Lung microvascular endothelial cell (primary cell): ENCODE results near the gene BMP8A. TPM values are rescaled to one million over a fixed set of nuclear protein-coding genes. Genes with fewer than 3 reads are reported as not detected.
"Not testable (repeated sequence)": the region's sequence is repeated elsewhere in the genome, so short reads cannot be mapped to it uniquely, and the experiment has no call there.

ENCODE experiments used
- DNase-seq, 2 donors: peaks; one replicate each; pipeline versions ENCODE4 v3.0.0 to v3.0.0-alpha.2; 2010; ENCODE audit warnings: low read depth in 2 of 2
- total RNA-seq: library from RNA; depleted of rRNA; stranded (reverse); fragments of >200 nt; gene quantifications from 2 replicates; pipeline ENCODE4 v1.2.1, GENCODE V29; 2014

BMP8A gene
- total RNA-seq, 1 donor from 2014 or later = 0.40 TPM

GRCh38 chr1:39483276-39483675 lies 8.2 kb upstream of the BMP8A start:
- no peak for DNase-seq

DNA sequence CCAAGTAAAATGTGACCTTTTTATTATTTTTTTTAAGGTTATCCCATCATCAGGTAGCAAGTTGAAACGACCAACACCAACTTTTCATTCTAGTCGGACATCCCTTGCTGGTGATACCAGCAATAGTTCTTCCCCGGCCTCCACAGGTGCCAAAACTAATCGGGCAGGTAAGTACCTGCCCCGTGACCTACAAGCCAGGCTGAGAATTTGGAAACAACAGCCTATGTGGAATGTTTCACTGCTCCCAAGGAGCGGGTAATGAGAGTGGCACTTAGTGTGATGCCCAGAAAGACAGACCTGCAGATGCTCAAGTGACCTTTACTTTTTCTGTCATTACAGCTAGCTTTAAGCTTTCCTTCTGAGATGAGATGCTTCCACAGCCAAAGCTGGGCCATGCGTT lies 6.9 kb upstream of the BMP8A start:
- no peak for DNase-seq

GRCh38 chr1:39485046-39485803 lies 6.2 kb upstream of the BMP8A start:
- DNase-seq = no peak

DNA sequence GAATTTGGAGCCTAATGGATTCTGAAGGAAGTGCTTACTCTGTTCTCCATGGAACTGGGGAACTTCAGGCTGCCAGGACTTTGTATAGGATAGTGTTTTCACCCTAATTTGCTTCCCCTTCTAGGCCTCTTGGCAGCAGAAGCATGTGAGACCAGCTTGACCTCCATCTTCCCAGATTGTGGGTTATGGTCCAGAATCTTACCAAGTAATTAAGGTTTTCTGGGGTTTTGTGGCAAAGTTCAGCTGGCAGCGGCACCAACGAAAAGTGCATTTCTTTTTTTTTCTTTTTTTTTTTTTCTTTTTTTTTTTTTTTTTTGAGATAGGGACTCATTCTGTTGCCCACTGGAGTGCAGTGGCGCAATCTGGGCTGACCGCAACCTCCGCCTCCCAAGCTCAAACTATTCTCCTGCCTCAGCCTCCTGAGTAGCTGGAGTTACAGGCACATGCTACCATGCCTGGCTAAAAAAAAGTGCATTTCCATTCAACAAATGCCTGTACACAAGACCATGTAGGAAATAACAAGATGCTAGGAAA lies 3.4 kb upstream of the BMP8A start:
- DNase-seq = no peak

DNA sequence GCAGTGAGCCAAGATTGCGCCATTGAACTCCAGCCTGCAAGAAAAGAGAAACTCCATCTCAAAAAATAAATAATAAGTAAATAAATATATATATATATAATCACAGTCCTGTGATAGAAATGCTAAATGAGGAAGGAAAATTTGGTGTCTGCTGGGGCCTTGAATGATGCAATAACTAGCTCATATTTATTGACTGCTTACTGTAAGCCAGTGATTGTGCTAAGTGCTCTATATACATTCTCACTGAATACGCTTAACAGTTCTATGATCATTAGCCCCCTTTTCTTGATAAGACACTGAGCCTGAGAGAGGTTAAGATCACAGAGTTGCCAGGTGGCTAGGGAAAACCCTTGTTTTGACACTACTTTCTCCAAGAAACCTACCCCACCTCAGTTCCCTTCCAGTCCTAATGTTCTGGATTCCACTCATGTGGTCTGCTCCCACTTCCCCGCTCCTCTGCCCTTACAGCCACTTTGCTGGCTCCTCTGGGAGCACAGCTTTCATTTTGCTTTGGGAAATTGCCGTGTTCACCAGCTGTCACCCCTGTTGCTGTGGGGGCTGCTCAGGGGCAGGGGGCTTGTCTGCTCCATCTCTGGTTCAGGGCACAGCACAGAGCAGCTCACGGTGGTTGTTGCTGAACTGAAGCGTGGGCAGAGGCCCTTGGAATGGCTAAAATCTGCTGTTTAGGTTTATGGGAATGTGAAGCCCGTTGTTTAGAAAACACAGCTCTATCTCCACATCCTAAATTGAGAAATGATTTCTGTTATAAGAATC lies 2.5 kb upstream of the BMP8A start:
- no peak for DNase-seq

GRCh38 chr1:39489567-39490239 lies 1.7 kb upstream of the BMP8A start:
- no peak for DNase-seq

DNA sequence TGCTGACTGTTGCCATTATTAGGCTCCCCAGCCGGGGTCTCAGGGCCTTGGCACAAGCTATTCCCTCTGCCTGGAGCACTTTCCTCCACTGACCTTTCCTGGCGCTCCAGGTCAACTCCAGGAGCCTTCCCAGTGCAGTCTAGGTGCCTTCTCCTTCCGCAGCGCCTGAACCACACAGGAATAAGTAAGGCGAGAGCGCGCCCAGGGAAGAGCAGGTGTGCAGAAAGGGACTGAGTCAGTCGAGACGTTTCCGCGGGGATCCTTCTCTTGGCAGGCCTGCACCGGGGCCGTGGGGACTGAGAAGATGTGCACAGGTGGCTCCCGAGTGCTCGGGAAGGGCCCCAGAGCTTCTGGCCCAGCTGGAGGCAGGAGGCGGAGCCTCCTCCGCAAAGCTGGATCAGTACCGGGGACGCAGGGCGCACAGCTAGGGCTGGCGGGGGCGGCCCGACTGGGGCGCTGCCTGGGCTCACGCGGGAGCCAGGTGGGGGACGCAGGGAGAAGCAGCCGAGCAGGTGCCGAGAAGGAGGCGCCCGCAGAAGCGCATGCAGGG lies 765 bp upstream of the BMP8A start:
- DNase-seq = no peak

- DNase-seq = not testable (repeated sequence)
Measured at GRCh38 chr1:39492118-39493042, 944 bp downstream of the BMP8A start.

GRCh38 chr1:39493043-39493810 lies 1.8 kb downstream of the BMP8A start:
- not testable (repeated sequence) for DNase-seq

DNA sequence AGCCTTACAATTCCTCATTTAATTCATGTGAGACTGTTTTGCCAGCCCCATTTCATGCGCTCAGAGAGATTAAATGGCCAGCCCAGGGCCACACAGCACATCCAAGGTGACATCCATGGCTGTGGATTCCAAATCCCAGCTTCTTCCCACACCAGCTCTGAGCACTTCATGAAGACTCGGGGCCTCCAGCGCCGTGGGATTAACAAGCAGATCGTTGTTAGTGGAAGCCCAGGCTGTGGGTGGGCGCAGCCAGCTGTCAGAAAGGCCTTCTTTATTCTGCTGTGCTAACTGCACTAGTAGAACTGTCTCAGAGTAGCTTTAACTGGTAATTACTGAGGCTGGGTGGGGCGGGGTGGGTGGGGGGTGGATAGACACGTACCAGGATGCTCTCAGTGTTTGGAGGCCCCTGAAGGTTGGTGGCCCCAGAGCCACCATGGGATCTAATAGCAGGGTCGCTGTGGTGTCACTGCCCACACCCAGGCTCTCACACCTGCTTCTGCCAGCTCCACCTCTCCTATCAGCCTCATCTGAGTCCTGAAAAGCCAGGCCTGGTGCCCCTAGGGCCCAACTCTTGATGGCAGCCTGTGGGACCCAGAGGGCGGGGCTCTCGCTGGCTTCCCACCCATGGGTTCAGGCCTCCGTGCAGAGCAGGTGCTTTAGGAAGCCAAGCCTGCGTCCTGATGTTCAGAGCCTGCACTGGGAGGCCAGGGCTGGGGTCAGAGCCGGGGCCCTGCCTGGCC lies 3.4 kb downstream of the BMP8A start:
- DNase-seq = no peak

- not testable (repeated sequence) for DNase-seq
Measured at GRCh38 chr1:39496520-39496919, 5.1 kb downstream of the BMP8A start.

GRCh38 chr1:39497585-39497984 lies 6.1 kb downstream of the BMP8A start:
- no peak for DNase-seq

GRCh38 chr1:39498096-39498710 lies 6.8 kb downstream of the BMP8A start:
- DNase-seq = not testable (repeated sequence)

GRCh38 chr1:39498821-39499220 lies 7.4 kb downstream of the BMP8A start:
- not testable (repeated sequence) for DNase-seq

GRCh38 chr1:39499668-39500067 lies 8.2 kb downstream of the BMP8A start:
- DNase-seq = no peak

DNA sequence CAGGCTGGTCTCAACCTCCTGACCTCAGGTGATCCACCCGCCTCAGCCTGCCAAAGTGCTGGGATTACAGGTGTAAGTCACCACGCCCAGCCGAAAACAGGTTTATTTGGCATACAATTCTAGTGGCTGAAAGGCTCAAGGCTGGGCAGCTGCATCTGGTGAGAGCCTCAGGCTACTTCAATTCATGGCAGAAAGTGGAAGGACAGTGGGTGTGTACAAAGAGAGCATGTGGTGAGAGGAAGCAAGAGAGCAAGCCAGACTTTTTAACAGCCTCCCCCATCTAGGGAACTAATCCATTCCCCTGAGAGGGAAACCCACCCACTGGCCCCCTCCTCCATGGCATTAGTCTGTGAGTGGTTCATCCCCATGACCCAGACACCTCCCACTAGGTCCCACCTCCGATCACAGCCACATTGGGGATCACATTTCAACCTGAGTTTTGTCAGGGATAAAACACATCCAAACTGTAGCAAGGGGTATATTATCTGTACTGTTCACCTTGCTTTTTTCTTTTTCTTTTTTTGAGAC lies 9.5 kb downstream of the BMP8A start:
- no peak for DNase-seq

GRCh38 chr1:39501666-39502065 lies 10.2 kb downstream of the BMP8A start:
- DNase-seq = no peak

DNA sequence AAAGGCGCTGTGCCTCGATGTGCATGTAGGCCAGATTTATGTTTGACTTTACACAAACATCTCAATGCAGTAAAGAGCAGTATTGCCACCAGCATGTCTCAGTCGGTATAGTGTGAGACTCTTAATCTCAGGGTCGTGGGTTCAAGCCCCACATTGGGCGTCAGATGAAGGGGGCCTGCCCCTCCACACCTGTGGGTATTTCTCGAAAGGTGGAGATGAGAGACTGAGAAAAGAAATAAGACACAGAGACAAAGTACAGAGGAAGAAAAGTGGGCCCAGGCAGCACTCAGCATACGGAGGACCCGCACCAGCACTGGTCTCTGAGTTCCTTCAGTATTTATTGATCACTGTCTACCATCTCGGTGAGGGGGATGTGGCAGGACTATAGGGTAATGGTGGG lies 13.0 kb downstream of the BMP8A start:
- not testable (repeated sequence) for DNase-seq
